HUES6 (cell line): Measurements from ENCODE around the gene PDLIM3.

Experiments used
- H3K27ac ChIP-seq: 2 replicates; pipeline ENCODE4 v1.7.0; 2013; ENCODE audit warnings: low read depth, mild to moderate bottlenecking, low read length, inconsistent platforms
- H3K27me3 ChIP-seq: 2 replicates; pipeline ENCODE4 v1.6.1; 2013; ENCODE audit warnings: low read length; ENCODE audit not compliant: control insufficient read depth, insufficient read depth
- H3K36me3 ChIP-seq: 2 replicates; pipeline ENCODE4 v1.6.1; 2013; ENCODE audit warnings: low read length; ENCODE audit not compliant: control insufficient read depth, insufficient read depth
- H3K4me1 ChIP-seq: 2 replicates; pipeline ENCODE4 v1.6.1; 2013; ENCODE audit warnings: low read length; ENCODE audit not compliant: control insufficient read depth, insufficient read depth
- H3K4me3 ChIP-seq: 2 replicates; pipeline ENCODE4 v1.5.1; 2013; ENCODE audit warnings: low read depth, low read length
- H3K9ac ChIP-seq: one replicate; pipeline ENCODE4 v1.6.1; 2013; ENCODE audit warnings: mild to moderate bottlenecking, low read length
- H3K9me3 ChIP-seq: 2 replicates; pipeline ENCODE4 v1.6.1; 2013; ENCODE audit warnings: low read depth, low read length; ENCODE audit not compliant: control insufficient read depth, insufficient read depth

The PDLIM3 gene

DNA sequence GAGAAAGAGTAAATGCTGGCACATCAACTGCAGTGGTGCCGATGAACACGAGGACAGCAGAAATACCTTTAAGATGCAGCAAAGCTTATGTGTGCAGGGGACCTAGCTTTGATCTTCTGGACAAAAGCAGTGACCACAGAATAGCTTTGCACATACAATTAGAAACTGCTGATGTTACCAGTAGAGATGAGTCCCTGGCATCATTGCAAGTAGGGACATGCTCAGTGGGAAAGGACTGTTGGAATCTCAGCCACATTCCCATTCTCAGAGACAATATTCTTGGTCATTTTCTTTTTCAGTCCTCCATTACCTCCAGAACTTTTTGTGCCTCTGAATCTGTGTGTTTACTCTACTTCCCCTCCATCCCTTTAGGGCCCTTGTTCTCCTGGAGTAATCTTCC is 16.9 kb upstream of the PDLIM3 start:
- Histone ChIP-seq H3K9ac (no peak overlapping the region), H3K4me3 (no peak overlapping the region), H3K36me3 (no peaks in the 10 kb centered on the region), H3K4me1 (no peaks in the 10 kb centered on the region), H3K27ac (no peak overlapping the region), H3K9me3 (no peaks in the 10 kb centered on the region), H3K27me3 (no peaks in the 10 kb centered on the region)

- Histone ChIP-seq H3K4me1 (no peaks in the 10 kb centered on the region), H3K4me3 (no peak overlapping the region), H3K9me3 (no peaks in the 10 kb centered on the region), H3K9ac (no peak overlapping the region), H3K27ac (no peak overlapping the region), H3K36me3 (no peaks in the 10 kb centered on the region), H3K27me3 (no peaks in the 10 kb centered on the region)
Observed at GRCh38 chr4:185550933-185551332, 15.6 kb upstream of the PDLIM3 start.

GRCh38 chr4:185549095-185549639 is 13.9 kb upstream of the PDLIM3 start:
- H3K27ac ChIP-seq, result no peak overlapping the region
- no peaks in the 10 kb centered on the region for H3K4me1 ChIP-seq
- no peak overlapping the region for H3K4me3 ChIP-seq
- no peaks in the 10 kb centered on the region for H3K27me3 ChIP-seq
- H3K9me3 ChIP-seq, result no peaks in the 10 kb centered on the region
- H3K36me3 ChIP-seq, result no peaks in the 10 kb centered on the region
- H3K9ac ChIP-seq, result no peak overlapping the region

- H3K27me3 ChIP-seq, result no peaks in the 10 kb centered on the region
- no peaks in the 10 kb centered on the region for H3K4me1 ChIP-seq
- H3K27ac ChIP-seq, result no peak overlapping the region
- no peaks in the 10 kb centered on the region for H3K9me3 ChIP-seq
- no peak overlapping the region for H3K4me3 ChIP-seq
- H3K36me3 ChIP-seq, result no peaks in the 10 kb centered on the region
- H3K9ac ChIP-seq, result no peak overlapping the region
Observed at GRCh38 chr4:185548587-185548986, 13.3 kb upstream of the PDLIM3 start.

- H3K9me3 ChIP-seq, result no peaks in the 10 kb centered on the region
- no peaks in the 10 kb centered on the region for H3K36me3 ChIP-seq
- H3K27me3 ChIP-seq, result no peaks in the 10 kb centered on the region; the same call in 1 of the 2 replicates
- no peak overlapping the region for H3K9ac ChIP-seq
- no peaks in the 10 kb centered on the region for H3K4me1 ChIP-seq
- H3K27ac ChIP-seq, result no peak overlapping the region
- H3K4me3 ChIP-seq, result no peak overlapping the region
Observed at GRCh38 chr4:185546335-185546734, 11.0 kb upstream of the PDLIM3 start.

DNA sequence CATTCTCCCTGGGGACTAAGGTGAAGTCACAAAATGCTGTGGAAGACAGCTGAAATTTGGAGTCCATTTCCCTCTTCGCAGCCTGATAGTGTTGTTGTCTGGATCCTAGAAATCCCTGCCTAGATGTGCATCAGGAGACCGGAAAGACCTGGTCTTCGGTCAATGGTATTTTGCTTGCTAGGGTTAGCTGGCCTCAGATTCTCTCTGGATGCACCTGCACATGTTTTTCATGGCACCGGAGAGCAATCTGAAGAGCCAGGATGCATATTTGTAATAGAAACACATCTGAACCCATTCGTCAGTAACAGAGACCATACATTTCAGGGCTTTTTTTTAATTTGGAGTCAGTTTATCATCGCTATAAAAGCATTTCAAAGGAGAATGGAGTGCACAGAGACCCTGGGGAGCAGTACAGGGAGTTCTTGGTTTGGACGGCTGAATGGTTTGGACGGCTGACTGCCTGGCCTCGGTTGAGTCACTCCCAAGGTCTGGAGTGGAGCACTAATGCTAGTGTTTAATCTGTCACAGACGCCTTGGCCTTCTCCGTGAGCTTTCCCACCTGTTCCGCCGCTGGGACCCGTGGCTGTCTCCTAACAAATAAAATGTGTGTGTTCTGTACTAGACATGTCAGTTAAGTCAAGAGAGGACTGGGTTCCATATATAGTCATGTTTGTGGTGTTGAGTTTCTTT is 7.5 kb upstream of the PDLIM3 start:
- H3K36me3 ChIP-seq, result no peaks in the 10 kb centered on the region
- H3K27me3 ChIP-seq, result peaks cover 10% of the 10 kb centered on the region; the same call in 1 of the 2 replicates
- H3K4me1 ChIP-seq, result no peaks in the 10 kb centered on the region; the same call in 1 of the 2 replicates
- no peak overlapping the region for H3K9ac ChIP-seq
- no peak overlapping the region for H3K27ac ChIP-seq
- H3K9me3 ChIP-seq, result no peaks in the 10 kb centered on the region
- no peak overlapping the region for H3K4me3 ChIP-seq

DNA sequence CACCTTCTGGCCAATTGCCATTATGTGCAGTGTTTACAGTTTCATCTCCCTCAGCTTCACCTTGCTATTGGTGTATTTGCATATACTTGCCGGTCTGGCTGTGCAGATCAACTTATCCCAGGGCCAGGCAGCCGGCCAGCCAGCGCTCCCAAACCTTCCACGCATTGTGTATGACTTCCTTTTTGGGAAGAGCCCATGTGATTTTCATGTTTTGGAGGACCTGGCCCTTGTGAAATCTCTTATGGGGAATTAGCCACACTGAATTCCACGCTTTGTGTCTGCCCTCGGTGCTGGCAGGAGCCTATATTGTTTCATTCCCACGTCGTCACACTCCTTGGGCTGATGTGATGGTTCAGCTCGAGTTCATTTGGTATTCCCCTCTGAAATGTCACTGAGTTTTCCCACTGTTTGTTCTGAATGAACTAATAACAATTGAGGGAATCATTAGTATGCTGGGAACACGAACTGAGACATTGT is 6.0 kb upstream of the PDLIM3 start:
- Histone ChIP-seq H3K27me3 (peaks cover 16% of the 10 kb centered on the region), H3K27ac (no peak overlapping the region), H3K4me3 (no peak overlapping the region), H3K36me3 (no peaks in the 10 kb centered on the region), H3K9ac (no peak overlapping the region), H3K4me1 (peaks cover 2% of the 10 kb centered on the region), H3K9me3 (no peaks in the 10 kb centered on the region)

GRCh38 chr4:185540487-185541120 is 5.3 kb upstream of the PDLIM3 start:
- Histone ChIP-seq H3K4me3 (no peak overlapping the region), H3K4me1 (peaks cover 7% of the 10 kb centered on the region), H3K27ac (no peak overlapping the region), H3K9ac (no peak overlapping the region), H3K9me3 (no peaks in the 10 kb centered on the region), H3K36me3 (no peaks in the 10 kb centered on the region), H3K27me3 (peaks cover 23% of the 10 kb centered on the region)

DNA sequence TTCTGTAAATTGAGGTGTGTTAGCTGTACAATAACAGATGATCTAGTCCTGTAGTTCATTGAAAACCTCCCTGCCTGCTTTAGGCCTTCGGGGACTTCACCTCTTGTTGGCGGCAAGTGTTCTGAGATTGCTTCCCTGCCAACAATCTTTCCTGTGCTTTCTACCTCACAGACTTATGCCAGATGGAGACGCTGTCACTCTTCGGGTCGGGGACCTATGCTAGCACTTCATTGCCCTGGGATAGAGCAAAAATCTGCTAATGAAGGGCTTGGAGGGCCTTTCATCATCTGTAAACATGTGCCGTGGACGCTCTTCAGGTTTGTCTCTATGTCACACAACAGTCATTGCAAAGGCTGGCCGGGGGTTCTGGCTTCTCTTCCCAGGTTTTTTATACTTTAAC is 4.7 kb upstream of the PDLIM3 start:
- Histone ChIP-seq H3K9me3 (no peaks in the 10 kb centered on the region), H3K36me3 (no peaks in the 10 kb centered on the region), H3K27ac (no peak overlapping the region), H3K4me1 (peaks cover 7% of the 10 kb centered on the region), H3K27me3 (peaks cover 26% of the 10 kb centered on the region), H3K4me3 (no peak overlapping the region), H3K9ac (no peak overlapping the region)

DNA sequence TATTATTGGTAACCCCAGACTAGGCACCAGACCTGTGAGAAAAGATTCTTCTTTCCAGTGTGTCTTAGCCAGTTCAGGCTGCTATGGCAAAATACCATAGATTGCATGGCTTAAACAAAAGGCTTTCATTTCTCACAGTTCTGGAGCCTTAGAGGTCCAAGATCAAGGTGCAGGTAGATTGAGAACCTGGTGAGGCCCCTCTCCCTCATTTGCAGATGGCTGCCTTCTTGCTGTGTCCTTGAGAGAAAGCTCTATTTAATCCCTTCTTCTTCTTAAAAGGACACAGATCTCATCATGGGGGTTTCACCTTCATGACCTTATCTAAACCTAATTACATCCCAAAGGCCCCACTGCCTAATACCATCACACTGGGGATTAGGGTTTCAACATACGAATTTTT is 3.5 kb upstream of the PDLIM3 start:
- Histone ChIP-seq H3K9me3 (no peaks in the 10 kb centered on the region), H3K4me3 (no peak overlapping the region), H3K27me3 (peaks cover 37% of the 10 kb centered on the region), H3K4me1 (peaks cover 7% of the 10 kb centered on the region), H3K27ac (no peak overlapping the region), H3K9ac (no peak overlapping the region), H3K36me3 (no peaks in the 10 kb centered on the region)

GRCh38 chr4:185536411-185536709 is 1.1 kb upstream of the PDLIM3 start:
- peaks cover 38% of the 10 kb centered on the region for H3K27me3 ChIP-seq
- no peaks in the 10 kb centered on the region for H3K36me3 ChIP-seq
- H3K4me1 ChIP-seq, result peaks cover 7% of the 10 kb centered on the region
- H3K27ac ChIP-seq, result no peak overlapping the region
- no peaks in the 10 kb centered on the region for H3K9me3 ChIP-seq
- peak overlapping the region; percentile 80 for H3K4me3 ChIP-seq
- no peak overlapping the region for H3K9ac ChIP-seq
